Esophagus squamous epithelium (tissue), 4 donors: Measurements from ENCODE around the gene CHI3L1.

Source experiments
- POLR2A ChIP-seq, 4 donors: fragments of 450-650 bp; IDR thresholded peaks; one replicate each; pipeline ENCODE4 v1.6.1; 2017; ENCODE audit warnings: antibody characterized with exemption in 4 of 4, mild to moderate bottlenecking in 4 of 4, moderate library complexity in 3 of 4
- TF ChIP-seq, protein P1 (sequence below), 6 experiments: fragments of 450-650 bp in 4 of 6; fragments of 200-600 bp in 2 of 6; sonication (generic) in 2 of 6; IDR thresholded peaks; one replicate each; pipeline ENCODE4 v1.5.1; 2016 to 2019; ENCODE audit warnings: antibody characterized with exemption in 6 of 6, mild to moderate bottlenecking in 4 of 6, moderate library complexity in 4 of 6

DNA sequence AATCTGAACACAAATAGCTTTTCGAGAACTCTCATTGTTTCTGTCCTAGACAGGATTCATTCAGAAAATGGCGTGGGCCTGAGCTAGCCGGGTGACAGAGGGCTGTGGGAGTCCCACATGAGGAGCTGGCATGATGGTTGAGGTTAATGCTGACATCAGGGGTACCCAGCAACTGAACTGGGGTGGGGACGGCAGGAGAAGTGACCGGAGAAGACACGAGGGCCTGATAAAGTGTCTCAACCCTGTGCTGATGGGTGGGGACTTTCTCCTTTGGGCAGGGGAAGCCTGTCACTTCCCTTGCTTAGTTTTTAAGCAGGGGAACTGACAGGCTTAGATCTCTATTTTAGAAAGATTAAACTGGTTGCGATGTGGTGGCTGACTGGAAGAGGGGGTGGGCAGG lies 28.4 kb upstream of the CHI3L1 start:
- TF ChIP-seq POLR2A (IDR thresholded peaks at IDR 0.05) = no peak
- TF ChIP-seq, protein P1, sequence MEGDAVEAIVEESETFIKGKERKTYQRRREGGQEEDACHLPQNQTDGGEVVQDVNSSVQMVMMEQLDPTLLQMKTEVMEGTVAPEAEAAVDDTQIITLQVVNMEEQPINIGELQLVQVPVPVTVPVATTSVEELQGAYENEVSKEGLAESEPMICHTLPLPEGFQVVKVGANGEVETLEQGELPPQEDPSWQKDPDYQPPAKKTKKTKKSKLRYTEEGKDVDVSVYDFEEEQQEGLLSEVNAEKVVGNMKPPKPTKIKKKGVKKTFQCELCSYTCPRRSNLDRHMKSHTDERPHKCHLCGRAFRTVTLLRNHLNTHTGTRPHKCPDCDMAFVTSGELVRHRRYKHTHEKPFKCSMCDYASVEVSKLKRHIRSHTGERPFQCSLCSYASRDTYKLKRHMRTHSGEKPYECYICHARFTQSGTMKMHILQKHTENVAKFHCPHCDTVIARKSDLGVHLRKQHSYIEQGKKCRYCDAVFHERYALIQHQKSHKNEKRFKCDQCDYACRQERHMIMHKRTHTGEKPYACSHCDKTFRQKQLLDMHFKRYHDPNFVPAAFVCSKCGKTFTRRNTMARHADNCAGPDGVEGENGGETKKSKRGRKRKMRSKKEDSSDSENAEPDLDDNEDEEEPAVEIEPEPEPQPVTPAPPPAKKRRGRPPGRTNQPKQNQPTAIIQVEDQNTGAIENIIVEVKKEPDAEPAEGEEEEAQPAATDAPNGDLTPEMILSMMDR (IDR thresholded peaks at IDR 0.05) = no peak
